ENCODE measurements around the gene DOC2B.
"Not testable (repeated sequence)": the region's sequence is repeated elsewhere in the genome, so short reads cannot be mapped to it uniquely, and the experiment has no call there.

DOC2B gene

DNA sequence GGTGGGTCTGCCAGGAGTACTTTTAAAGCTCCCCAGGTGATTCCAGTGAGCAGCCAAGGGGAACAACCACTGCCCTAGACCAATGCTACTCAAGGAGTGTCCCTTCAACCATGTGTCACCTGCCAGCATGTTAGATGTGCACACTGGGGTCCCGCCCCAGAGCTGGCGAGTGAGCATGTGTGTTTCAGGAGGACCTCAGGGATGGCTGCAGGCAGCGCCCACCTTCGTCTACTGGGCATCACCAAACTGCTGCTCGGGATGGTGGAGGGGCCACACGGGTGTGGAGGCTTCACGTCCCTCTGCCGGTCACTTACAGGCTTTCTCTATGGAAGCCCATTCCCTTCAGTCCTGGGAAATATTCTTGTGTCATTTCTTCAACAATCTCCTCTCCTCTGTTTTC is 29.0 kb upstream of the DOC2B start:
- no peak for DNase-seq (ENCODE audit: low read depth in 2 of 2)

- DNase-seq (ENCODE audit: low read depth in 2 of 2) = no peak
Observed at GRCh38 chr17:208429-208828, 27.0 kb upstream of the DOC2B start.

DNA sequence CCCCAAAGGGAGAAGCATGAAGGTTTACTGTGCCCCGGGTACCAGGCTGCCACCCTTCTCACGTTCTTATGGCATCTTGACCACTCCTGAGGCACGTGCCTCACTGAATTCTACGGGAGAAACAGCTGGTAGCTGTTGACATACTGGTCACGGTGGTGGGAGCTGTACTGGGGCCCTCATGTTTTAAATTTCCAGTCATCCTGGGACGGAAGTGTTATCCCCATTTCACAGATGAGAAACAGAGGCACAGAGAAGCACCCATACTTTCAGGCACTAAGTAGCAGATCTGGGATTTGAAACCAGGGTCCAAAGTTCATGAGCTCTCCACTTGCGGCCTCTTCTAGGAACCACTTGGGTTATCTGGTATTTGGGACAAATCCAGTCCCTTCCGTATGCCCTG is 26.3 kb upstream of the DOC2B start:
- DNase-seq (ENCODE audit: low read depth in 2 of 2) = no peak

DNA sequence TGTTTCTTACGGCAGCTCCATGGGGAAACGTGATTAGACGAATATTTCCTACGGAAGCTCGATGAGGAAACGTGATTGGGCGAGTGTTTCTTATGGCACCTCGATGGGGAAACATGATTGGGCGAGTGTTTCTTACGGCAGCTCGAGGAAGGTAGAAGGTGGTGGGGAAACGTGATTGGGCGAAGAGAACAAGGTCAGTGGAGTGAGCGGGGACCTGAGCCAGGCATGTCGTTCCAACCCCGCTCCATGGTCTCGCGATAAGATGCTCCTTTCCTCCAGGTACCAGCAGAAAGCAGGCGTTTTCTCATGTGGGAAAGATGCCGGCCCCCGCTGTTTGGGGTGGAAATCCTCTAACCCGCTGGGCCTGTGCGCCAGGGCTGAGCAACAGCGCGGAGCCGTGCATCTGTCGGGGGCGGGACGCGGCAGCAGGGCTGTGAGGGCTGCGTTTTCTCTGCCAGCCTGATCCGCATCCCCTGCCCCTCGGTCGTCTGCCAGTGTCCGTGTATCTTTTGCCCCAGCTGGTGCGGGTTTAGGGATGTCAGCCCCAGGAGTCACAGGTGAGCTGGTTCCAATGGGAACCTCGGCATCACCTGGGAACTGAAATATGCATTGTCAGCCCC is 25.6 kb upstream of the DOC2B start:
- no peak for DNase-seq (ENCODE audit: low read depth in 2 of 2)

DNA sequence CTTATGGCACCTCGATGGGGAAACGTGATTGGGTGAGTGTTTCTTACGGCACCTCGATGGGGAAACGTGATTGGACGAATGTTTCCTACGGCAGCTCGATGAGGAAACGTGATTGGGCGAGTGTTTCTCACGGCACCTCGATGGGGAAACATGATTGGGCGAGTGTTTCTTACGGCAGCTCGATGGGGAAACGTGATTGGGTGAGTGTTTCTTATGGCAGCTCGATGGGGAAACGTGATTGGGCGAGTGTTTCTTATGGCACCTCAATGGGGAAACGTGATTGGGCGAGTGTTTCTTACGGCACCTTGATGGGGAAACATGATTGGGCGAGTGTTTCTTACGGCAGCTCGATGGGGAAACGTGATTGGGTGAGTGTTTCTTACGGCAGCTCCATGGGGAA is 25.0 kb upstream of the DOC2B start:
- DNase-seq (ENCODE audit: low read depth in 2 of 2) = not testable (repeated sequence)

GRCh38 chr17:205817-206216 is 24.4 kb upstream of the DOC2B start:
- no peak for DNase-seq (ENCODE audit: low read depth in 2 of 2)

DNA sequence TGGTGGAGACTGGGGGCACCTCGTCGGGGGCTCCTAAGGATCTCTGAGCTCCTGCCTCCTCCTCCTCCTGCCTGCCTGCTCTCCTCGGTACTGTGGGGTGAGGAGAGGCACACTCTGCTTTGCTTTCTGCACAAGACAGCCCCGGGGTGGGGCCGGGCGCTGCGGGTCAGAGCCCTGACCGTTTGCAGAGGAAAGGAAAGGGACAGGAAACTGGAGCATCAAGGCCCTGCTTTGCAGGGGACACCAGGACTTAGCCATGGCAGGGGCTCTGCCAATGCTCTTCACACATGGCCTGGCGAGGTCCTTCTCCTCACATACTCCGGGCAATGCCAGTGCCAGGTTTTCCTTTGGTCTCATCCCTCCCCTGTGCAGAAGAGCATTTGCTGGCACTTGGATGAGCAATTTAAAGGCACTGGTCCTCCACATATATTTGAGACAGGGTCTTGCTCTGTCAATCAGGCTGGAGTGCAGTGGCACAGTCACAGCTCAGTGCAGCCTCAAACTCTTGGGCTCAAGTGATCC is 23.8 kb upstream of the DOC2B start:
- DNase-seq (ENCODE audit: low read depth in 2 of 2) = no peak

DNA sequence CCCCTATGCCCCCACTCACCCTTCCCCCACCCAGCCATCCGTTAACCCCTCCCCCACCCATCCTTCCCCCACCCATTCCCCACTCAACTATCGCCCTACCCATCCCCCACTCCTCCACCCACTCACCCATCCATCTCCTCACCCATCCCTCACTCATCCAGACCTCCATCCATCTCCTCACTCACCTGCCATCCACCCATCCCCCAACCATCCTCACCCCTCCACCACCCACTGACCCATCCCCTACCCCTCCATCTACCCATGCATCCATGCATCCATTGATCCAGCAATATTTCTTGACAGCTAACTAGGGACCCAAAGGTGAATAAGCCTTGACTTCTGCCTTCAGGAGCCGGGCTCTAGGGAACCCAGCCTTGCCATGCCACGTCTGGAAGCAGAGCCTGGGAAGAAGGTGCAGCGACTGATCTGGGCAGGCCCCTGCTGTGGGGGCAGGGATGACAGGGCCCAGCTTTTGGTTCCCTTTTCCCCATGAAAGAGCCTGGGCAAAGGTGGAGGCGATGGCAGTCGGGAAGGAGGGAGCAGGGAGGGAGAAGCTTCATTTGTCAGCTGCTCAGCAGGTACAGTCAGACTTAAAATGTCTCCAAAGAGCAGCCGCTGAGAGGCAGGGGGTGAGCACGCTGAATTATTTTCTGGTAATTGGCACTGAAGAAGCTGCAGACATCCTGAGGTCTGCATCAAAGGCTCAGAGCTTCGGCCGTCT is 23.1 kb upstream of the DOC2B start:
- DNase-seq (ENCODE audit: low read depth in 2 of 2) = no peak

- DNase-seq (ENCODE audit: low read depth in 2 of 2) = no peak
Observed at GRCh38 chr17:202501-202951, 21.1 kb upstream of the DOC2B start.

- DNase-seq (ENCODE audit: low read depth in 2 of 2) = not testable (repeated sequence)
Observed at GRCh38 chr17:201736-202135, 20.3 kb upstream of the DOC2B start.

- DNase-seq (ENCODE audit: low read depth in 2 of 2) = not testable (repeated sequence)
Observed at GRCh38 chr17:201257-201656, 19.8 kb upstream of the DOC2B start.

GRCh38 chr17:200586-200985 is 19.1 kb upstream of the DOC2B start:
- DNase-seq (ENCODE audit: low read depth in 2 of 2) = no peak

GRCh38 chr17:199806-200545 is 18.5 kb upstream of the DOC2B start:
- DNase-seq (ENCODE audit: low read depth in 2 of 2) = no peak

GRCh38 chr17:199191-199604 is 17.7 kb upstream of the DOC2B start:
- DNase-seq (ENCODE audit: low read depth in 2 of 2) = no peak

- DNase-seq (ENCODE audit: low read depth in 2 of 2) = not testable (repeated sequence)
Observed at GRCh38 chr17:198225-198624, 16.8 kb upstream of the DOC2B start.

GRCh38 chr17:197352-197751 is 15.9 kb upstream of the DOC2B start:
- DNase-seq (ENCODE audit: low read depth in 2 of 2) = no peak

DNA sequence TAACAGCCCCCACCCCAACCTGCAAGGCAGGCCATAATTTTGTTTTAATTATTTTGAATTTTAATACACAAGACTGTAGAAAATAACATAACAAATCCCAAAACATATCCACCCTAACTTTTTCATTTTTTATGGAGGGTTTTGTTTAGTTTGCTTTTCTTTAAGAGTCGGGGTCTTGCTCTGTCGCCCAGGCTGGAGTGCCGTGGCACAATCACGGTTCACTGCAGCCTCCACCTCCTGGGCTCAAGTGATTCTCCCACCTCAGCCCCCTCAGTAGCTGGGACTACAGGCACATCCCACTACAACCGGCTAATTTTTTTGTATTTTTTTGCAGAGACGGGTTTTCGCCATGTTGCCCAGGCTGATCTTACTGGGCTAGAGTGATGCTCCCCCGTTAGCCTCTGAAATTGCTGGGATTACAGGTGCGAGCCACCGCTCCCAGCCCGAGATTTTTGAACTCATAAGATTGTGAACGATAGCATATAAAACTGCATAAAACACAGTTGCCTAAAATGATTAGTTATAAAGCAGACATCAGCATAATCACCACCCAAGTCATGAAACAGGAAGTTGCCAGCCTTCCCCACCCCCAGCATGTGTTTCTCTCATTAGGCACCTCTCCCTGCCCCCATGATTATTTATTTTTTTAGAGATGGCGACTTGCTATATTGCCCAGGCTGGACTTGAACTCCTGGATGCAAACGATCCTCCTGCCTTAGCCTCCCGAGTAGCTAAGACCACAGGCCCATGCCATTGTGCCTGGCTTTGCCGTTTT is 13.6 kb upstream of the DOC2B start:
- no peak for DNase-seq (ENCODE audit: low read depth in 2 of 2)

DNA sequence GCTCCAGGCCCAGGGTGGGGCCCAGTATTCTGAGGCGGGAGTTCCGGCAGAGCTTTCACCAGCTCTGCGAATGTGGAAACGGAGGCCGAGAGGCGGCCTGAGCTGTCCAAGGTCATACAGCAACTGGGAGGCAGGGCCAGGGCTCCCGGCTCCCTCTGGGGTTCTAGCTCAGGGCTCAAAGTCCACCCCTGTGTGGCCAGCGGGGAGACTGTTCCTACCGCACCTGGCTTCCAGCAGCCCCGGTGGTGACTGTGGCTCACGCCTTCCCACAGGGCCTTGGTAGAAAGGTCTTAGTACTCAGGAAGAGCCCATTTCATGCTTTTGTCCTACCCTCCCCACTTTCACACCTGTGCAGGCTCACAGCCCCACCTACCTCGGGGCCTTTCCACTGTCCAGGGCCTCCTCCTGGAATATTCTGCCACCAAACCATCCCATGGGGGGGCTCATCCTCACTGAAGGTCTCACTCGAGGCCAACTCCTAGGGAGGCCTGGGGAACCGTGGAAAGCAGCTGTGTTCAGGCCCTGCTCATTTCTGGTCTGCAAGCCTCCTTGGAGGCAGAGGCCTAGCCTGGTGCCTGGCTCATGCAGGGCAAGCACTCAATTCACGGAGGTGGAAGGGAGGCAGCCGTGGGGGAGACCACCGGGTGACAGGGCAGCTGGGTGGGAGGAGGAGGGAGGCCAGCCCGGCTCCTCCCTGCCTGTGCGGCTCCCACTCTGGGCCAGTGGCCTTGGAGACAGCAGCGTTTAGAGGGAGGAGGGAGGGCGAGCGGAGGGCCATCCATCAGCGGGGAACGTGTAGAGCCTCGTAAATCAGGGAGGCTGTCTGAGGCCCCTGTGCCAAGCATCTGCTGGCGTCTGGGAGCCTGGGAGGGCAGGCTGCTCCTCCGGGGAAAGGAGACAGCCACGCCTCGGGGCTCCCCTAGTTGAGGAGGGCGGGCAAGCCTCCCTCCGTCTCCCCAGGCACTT is 12.7 kb upstream of the DOC2B start:
- no peak for DNase-seq (ENCODE audit: low read depth in 2 of 2)

DNA sequence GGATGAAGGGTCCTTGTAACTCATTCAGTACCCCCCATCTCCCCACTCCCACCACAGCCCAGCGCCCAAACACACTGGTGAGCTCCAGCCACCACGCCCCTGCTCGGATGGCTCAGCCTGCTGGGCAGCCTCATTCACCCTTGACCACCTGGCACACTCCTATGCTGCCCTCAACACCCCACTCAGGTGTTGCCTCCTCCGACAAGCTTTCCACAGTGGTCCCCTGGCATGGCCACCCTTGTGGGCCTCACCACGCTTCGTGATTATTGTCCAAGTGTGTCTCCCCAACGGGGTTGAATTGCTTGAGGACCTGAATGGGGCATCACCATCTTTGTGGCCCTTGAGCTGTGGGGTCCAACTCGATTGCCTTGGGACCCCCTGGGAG is 12.0 kb upstream of the DOC2B start:
- DNase-seq (ENCODE audit: low read depth in 2 of 2) = no peak

DNA sequence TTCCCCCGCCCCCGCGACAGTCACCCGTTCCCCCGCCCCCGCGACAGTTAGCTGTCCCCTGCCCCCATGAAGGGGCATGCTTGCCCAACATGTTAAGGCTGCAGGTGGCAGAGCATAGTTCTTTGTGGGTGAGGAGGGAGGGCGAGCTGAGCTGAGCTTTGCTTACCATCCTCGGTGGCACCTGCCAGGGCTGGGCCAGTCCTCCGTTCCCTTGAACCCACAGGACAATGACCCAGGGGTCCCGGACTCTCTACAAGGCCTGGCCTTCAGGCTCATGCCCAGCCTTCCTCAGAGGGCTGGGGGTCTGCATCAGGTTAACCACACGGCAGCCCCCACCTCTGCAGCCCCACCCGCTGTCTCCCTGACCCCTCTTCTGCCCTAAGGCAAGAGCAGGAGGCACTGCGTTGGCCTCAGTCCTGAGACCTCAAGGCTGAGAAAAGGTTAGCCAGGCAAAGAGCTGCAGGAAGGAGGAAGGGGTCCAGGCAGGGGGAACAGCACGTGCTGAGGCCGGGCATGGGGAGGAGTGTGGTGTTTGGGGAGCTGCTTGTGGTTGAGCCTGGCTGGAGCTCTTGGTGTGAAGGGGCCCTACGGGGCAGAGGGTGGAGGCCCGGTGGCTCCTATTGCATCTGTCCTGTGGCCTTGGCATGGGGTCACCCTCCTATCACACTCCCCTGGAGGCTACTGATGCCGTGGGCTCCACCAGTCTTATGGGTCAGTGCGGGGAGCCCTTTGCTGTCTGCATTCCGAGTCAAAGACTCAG is 11.4 kb upstream of the DOC2B start:
- DNase-seq (ENCODE audit: low read depth in 2 of 2) = no peak
